Stimulated activated CD8-positive, alpha-beta memory T cell treated with anti-CD3 and anti-CD28 coated beads, Interleukin-4, amount 100 ng/mL, for 1 hour (primary cell): ENCODE data around the gene KIF13A.
"Not testable (repeated sequence)": the region's sequence is repeated elsewhere in the genome, so short reads cannot be mapped to it uniquely, and the experiment has no call there.

Experiments used
- DNase-seq, 2 donors: peaks; one replicate each; pipeline ENCODE4 v3.0.0-alpha.2; 2020; ENCODE audit warnings: low read depth in 2 of 2, low spot score in 1 of 2

The KIF13A gene

GRCh38 chr6:17935188-17936149 is 52.0 kb downstream of the KIF13A start:
- no peak for DNase-seq

- no peak for DNase-seq
These were observed 53.7 kb downstream of the KIF13A start for GRCh38 chr6:17933716-17934115.

DNA sequence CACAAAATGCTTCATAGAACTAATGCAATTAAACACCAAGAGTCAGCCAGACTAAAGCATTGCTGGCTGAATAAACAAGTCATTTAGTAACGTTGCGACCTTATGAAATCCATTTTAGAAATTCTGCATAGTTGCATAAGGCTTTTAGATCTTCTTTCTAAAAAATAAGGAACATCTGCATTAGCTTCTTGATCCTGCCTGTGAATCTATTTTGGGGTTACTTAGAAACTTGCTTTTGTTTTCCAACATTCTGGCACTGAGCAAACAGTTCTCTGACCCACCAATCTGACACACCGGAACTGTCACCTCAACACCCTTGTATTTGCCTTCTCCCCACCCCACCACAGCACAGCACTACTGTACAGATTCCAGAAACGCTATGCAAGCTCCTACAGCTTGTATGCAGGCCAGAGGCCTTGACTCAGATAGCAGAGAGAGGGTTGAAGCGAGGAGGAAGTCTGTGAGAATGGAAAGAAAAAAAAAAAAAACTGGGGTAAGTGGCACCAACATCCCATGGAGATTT is 55.0 kb downstream of the KIF13A start:
- no peak for DNase-seq

DNA sequence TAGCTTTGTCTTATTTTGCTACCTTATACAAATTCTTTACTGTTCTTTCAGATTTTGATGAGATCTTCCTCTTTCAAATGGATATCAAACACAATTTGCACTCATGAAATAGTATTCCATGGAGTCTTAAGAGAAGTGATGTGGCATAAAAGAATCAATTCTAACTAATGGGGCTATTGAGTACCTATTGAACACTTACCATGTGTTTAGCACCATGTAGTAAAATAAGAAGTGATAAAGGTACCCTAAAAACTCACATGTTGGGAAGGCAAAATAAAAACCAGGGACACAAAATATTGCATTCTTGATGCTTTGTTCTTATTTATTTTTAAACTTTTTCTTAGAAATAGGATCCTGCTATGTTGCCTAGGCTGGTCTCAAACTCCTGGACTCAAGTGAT is 56.2 kb downstream of the KIF13A start:
- DNase-seq: no peak

DNA sequence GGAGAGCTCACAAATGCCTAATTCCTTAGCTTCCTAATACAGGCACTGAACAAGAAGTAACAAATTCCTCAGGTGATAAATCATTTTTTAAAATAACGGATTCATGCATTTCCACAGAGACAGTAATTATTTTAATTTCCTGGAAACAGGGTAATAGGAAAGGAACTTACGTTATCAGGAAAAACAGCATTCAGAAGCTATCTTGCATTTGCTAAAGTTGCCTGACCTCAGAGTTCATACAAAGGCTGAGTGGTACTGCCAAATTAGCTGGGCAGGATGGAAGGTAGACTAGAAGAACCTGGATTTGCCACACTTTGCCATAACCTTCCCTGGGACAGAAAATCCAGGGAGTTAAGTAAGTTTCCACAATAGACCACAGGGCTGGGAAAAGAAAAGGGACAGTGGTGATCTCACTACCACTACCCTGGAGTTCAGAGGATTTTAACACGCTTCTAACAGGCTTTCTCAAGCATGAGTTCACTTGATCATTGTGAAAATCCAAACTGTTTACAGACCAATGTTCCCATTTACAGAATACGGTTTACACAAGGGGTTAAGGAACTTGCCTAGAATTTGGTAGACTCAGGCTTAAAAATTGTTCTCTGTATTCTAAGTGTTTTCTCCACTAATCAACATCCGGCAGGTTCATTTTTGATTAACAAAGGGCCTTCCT is 57.0 kb downstream of the KIF13A start:
- no peak for DNase-seq

- no peak for DNase-seq
These were observed 58.7 kb downstream of the KIF13A start for GRCh38 chr6:17928514-17929430.

DNA sequence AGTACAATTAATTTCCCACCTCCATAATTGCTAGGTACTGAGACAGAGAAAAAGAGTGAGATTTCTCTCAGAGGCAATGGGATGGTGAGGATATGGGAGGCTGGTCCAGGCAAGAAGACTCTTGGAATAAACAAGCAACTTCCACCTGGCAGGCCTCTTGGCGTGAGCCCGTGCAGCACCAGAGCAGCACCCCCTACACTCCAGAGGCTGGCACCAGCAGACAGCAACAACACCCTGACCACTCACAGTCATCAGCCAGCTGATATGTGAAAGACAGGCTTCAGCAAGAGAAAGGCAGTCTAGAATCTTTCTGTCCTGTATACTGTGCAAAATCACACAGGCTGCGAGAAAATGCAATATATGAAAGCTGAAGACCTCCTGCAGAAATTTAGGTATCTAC is 59.7 kb downstream of the KIF13A start:
- DNase-seq: no peak

DNA sequence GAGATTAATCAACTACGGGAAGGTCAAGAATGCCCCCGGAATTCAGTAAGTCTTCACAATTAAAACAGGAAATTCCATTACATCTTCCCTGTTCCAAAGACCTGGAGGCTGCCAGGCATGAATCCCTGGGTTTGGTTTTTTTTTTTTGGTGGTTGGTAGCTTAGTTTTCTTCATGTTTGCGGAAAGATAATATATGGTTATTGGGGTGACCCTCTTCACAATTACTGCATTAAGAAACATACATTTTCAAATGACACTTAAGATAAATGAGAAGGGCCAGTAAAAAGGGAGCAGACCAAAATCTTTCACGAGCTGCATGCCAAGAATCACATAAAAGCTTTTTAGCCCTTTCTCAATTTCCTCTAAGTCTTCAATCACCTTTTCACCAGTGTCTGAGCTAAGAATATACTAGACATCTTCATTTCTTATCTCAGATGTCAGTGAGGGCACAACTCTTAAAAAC is 64.0 kb downstream of the KIF13A start:
- DNase-seq: no peak

GRCh38 chr6:17921454-17921853 is 66.0 kb downstream of the KIF13A start:
- DNase-seq: no peak

DNA sequence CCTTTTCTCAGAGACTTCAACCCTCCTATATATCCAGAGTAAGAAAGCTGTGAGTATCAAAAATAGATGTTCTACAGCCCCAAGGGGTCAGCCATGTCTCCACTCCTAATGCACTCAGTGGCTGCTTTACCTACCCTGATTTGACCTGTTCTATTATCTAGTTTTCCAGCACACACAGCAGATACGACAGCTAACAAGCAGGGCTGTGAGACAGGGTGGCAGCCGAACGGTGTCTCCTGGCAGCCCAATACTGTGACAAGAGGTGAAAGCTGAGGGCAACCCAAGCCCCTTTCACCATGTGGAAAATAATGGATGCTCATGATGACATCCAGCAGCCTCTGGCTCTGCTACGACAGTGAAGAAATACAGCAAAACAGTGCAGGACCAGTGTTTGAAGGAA is 67.9 kb downstream of the KIF13A start:
- no peak for DNase-seq

GRCh38 chr6:17917837-17918763 is 69.3 kb downstream of the KIF13A start:
- DNase-seq: no peak

DNA sequence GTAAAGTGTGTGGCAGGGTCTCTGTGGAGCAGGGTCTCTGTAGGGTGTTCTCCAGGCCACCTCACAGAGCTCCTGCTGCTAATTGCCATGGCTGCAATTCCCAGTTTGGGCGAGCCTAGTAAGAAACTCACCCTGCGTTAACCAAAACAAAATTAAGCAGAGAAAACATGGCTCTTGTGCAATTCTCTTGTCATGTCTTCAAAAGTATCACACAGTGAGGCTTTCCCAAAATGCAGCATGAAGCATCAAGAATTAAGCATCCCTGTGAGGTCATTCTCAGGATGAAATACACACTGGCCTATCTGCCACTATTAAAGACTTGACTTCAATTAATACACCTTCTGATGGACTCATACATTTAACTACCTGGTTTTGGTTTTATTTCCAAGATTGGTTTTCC is 72.8 kb downstream of the KIF13A start:
- no peak for DNase-seq

DNA sequence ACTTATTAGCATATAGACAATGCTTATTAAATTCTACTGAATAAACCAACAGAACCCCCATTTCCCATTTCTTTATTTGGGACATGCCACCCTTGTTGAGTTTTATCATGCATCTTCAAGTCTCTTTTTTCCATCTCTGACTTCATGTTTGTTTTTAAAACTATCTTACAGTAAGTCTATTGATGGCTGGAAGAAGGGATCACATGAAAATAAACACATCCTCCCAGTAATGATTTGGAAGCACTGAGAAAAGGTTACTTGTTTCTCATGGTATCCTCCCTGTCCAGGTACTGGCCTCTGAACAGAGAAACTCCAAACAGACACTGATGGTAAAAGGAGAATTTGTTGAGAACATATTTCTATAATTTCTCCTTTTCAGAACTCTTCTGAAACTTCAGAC is 74.9 kb downstream of the KIF13A start:
- no peak for DNase-seq

- DNase-seq: not testable (repeated sequence)
These were observed 75.8 kb downstream of the KIF13A start for GRCh38 chr6:17911656-17912055.

- no peak for DNase-seq
These were observed 77.2 kb downstream of the KIF13A start for GRCh38 chr6:17910189-17910588.

DNA sequence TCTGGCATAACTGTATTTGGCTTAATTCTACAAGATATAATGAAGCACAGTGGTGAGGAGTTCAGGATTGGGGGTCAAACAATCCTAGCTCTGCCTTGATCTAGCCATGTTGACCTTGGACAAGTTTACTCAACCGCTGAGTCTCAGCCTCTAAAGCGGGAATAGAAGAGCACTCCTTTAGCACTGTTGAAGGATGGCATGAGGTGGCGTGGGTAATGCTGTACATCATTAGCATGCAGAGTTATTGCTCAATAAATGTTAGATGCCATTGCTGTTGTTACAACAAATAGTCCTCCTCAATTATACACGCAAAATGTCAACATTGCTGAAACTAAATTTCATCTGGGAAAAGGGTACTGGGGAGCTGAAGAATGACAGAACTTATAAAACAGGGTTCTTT is 78.6 kb downstream of the KIF13A start:
- DNase-seq: no peak

- DNase-seq: no peak
These were observed 79.8 kb downstream of the KIF13A start for GRCh38 chr6:17907406-17908229.

DNA sequence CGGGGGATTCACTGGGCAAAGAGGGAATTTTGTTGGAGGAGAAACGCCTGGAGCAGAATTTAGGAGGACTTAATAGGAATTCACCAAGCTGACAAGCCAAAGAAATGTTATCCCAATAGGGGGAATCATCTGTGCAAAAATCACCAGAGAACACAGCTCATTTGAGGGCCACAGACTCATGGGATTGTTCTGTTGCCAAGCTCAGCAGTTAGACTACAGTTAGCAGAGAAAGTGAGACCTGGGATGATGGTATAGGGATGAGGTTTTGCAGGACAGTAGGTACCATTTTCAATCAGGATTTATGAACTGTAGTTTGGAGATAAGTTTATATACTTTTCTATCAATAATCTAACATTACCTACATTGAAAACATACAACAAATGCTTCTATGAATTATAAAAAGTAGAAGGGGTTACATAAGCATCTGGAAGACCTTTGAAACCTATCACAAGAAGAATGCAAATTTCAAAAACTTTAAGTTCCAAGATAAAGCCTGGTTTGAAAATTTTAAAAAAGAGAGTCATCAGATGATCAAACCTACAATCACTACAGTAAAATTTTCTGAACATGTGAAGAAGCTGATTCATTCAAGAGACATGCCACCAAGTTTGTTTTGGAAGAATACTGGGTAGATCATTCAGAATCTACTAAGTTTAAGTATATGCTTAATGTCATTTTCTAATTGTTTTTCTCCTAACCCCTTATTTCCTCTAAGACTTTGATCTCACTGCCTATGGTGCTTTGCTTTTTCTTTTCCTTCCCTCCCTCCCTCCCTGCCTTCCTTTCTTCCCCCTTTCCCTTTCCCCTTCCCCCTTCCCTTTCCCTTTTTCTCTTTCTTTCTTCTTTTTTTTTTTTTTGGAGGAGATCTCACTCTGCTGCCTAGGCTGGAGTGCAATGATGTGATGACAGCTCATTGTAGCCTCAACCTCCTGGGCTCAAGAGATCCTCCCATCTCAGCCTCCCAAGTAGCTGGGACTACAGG is 81.5 kb downstream of the KIF13A start:
- no peak for DNase-seq
